ENCODE measurements around the gene CELF2.

Gene CELF2

DNA sequence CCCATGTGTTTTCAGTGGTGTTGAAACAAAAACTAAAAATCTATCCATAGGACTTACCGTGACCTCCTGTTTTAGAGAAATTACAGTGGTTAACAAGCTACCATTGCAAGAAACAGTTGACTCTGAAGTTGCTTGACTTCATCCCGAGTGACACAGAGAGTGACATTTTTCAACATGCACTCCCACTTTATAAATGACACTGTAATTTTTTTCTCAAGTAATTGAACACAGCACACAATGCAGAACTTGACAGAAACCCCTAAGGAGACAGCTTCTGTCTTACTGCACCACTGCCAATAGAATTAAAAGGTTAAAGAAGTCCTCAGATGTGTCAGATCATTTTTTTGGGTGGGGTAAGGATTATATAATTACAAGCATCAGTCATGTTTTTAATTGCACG, 246.1 kb downstream of the CELF2 start:
- H3K4me3 ChIP-seq (ENCODE audit: low read length) = no peak overlapping the region
- no peak for TF ChIP-seq ZNF274 (IDR thresholded peaks at IDR 0.05; ENCODE audit: low read depth, low read length)

GRCh38 chr10:11264296-11265048, 246.8 kb downstream of the CELF2 start:
- H3K4me3 ChIP-seq (ENCODE audit: low read length) = no peak overlapping the region
- TF ChIP-seq ZNF274 (IDR thresholded peaks at IDR 0.05; ENCODE audit: low read depth, low read length) = no peak

GRCh38 chr10:11265484-11265883, 247.8 kb downstream of the CELF2 start:
- no peak overlapping the region for H3K4me3 ChIP-seq (ENCODE audit: low read length)
- TF ChIP-seq ZNF274 (IDR thresholded peaks at IDR 0.05; ENCODE audit: low read depth, low read length) = no peak

GRCh38 chr10:11266426-11266825, 248.8 kb downstream of the CELF2 start:
- no peak for TF ChIP-seq ZNF274 (IDR thresholded peaks at IDR 0.05; ENCODE audit: low read depth, low read length)
- no peak overlapping the region for H3K4me3 ChIP-seq (ENCODE audit: low read length)

DNA sequence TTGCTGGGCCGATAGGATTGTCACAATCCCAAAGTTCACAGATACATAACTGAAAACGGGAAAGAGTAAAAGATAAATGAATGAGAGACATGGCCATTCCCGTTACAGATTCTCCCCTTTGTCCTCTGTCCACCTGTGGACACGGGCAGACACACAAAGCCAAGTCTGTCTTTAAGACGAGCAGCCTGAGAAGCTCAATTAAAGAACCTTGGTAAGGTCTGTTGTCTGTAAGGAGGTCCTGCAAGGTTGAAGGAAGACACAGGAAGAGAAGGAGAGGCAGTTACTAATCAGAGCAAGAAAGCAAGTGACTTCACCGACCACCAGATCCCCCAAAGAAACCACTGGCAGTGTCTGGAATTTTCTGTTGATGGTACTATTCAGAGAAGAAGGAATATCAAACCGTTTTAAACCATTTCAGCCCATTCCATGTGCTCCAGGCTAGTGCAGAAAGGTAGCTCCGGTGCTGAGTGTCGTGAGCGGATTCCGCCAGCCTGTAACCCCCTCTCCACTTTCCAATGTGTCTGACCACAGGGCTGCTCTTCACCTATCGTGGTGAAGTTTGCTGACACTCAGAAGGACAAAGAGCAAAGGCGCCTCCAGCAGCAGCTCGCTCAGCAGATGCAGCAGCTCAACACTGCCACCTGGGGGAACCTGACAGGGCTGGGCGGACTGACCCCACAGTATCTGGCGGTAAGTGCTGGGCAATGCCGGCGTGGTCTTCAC, 252.6 kb downstream of the CELF2 start:
- no peak for TF ChIP-seq ZNF274 (IDR thresholded peaks at IDR 0.05; ENCODE audit: low read depth, low read length)
- no peak overlapping the region for H3K4me3 ChIP-seq (ENCODE audit: low read length)

- H3K4me3 ChIP-seq (ENCODE audit: low read length) = no peak overlapping the region
Measured at GRCh38 chr10:11270858-11271179, 253.1 kb downstream of the CELF2 start.

GRCh38 chr10:11272915-11273389, 255.3 kb downstream of the CELF2 start:
- no peak for TF ChIP-seq ZNF274 (IDR thresholded peaks at IDR 0.05; ENCODE audit: low read depth, low read length)
- no peak overlapping the region for H3K4me3 ChIP-seq (ENCODE audit: low read length)

More at GRCh38 chr10:11270858-11271179, 253.1 kb downstream of the CELF2 start:
- TF ChIP-seq ZNF274 (IDR thresholded peaks at IDR 0.05; ENCODE audit: low read depth, low read length) = no peak

GRCh38 chr10:11274452-11274851, 256.8 kb downstream of the CELF2 start:
- no peak for TF ChIP-seq ZNF274 (IDR thresholded peaks at IDR 0.05; ENCODE audit: low read depth, low read length)
- H3K4me3 ChIP-seq (ENCODE audit: low read length) = no peak overlapping the region

GRCh38 chr10:11275651-11276050, 258.0 kb downstream of the CELF2 start:
- no peak for TF ChIP-seq ZNF274 (IDR thresholded peaks at IDR 0.05; ENCODE audit: low read depth, low read length)
- H3K4me3 ChIP-seq (ENCODE audit: low read length) = no peak overlapping the region

GRCh38 chr10:11276449-11276990, 258.8 kb downstream of the CELF2 start:
- no peak overlapping the region for H3K4me3 ChIP-seq (ENCODE audit: low read length)
- TF ChIP-seq ZNF274 (IDR thresholded peaks at IDR 0.05; ENCODE audit: low read depth, low read length) = no peak

DNA sequence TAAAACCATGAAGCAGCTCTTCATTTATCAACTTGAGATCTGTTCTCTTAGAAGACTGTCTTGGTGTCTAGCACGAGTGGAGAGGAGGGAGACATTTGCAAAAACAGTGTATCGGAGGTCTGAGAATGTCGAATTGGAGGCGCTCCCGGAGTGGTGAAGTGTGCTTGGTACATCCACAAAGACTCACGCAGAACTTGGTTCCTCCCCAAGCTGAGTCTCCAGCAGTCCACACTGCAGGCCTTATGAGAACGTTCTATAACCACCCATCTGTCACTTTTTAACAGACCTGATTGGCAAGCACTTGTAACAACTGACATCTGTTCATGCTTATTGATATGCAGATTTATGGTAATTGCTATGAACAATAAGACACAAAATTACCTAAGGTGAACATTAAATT, 261.6 kb downstream of the CELF2 start:
- no peak overlapping the region for H3K4me3 ChIP-seq (ENCODE audit: low read length)
- no peak for TF ChIP-seq ZNF274 (IDR thresholded peaks at IDR 0.05; ENCODE audit: low read depth, low read length)

GRCh38 chr10:11280187-11280932, 262.7 kb downstream of the CELF2 start:
- no peak overlapping the region for H3K4me3 ChIP-seq (ENCODE audit: low read length)
- no peak for TF ChIP-seq ZNF274 (IDR thresholded peaks at IDR 0.05; ENCODE audit: low read depth, low read length)

DNA sequence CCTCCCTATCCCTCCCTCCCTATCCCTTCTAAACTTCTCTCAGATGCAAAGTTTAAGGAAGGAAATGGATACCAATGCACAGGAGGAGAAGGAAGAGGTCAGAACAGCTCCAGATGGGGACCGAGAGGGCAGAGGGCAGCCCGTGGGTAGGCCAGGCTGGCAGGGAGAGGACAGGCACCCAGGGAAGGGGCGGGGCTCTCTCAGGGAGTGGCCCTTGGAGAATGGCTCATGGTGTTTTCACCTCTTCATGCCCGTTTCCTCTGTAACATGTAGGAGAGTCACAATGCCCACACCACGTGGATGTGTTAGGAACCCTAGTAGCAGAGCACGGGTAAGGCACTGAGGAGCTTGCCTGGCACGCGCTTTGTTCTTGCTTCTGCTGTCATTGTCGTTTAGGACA, 264.5 kb downstream of the CELF2 start:
- no peak for TF ChIP-seq ZNF274 (IDR thresholded peaks at IDR 0.05; ENCODE audit: low read depth, low read length)
- H3K4me3 ChIP-seq (ENCODE audit: low read length) = no peak overlapping the region

DNA sequence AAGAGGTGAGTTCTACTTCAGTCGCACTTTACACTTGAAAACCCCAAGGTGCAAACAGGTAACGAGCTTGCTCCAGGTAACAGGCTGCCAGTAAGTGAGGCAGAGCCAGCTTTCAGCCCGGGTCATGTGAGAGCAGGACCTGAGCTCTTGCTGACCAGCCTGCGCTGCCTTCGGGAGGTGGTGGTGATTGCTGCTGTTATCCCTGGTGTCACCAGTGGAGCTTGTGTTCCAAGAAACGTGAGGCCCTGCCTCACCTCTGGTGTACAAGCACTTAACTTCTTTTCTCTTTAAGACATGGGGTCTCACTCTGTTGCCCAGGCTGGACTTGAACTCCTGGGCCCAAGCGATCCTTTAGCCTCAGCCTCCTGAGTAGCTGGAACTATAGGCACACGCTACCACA, 265.0 kb downstream of the CELF2 start:
- TF ChIP-seq ZNF274 (IDR thresholded peaks at IDR 0.05; ENCODE audit: low read depth, low read length) = no peak
- no peak overlapping the region for H3K4me3 ChIP-seq (ENCODE audit: low read length)

Data from GM08714 (cell line).